K562 (cell line): ENCODE data around the gene LILRB3. TPM values are rescaled to one million over a fixed set of nuclear protein-coding genes. Genes with fewer than 3 reads are reported as not detected.

Source experiments
- ATAC-seq: fragments of 200-7000 bp; cut with Tn5 transposase; 3 replicates; pipeline ENCODE4 v1.9.1; 2020; ENCODE audit warnings: moderate library complexity
- BruUV-seq: library from RNA; stranded (reverse); fragments of 400-500 nt; replicated peaks from 2 replicates; lab custom pipeline; 2021; lab: Mats Ljungman, UMichigan
- CTCF ChIA-PET: fragments of 300-600 bp; formaldehyde crosslinking; extraction: SDS; loops from one replicate; lab custom pipeline; 2021; ENCODE audit warnings: low intra/inter-chr PET ratio; lab: Yijun Ruan, JAX
- POLR2A ChIA-PET: fragments of 300-600, 350-650 bp; sonication (Branson Sonifier 250); formaldehyde crosslinking; extraction: SDS; loops from one replicate; lab custom pipeline; 2021; ENCODE audit warnings: antibody characterized with exemption, inconsistent platforms; lab: Yijun Ruan, JAX
- DNase-seq, 4 experiments: peaks; one replicate each; pipeline versions ENCODE4 v3.0.0 to v3.0.0-alpha.2; 2011 to 2018; ENCODE audit warnings: low spot score in 3 of 4, mixed read lengths in 3 of 4; ENCODE audit errors: extremely low read depth in 1 of 4
- FAIRE-seq: peaks from 2 replicates; lab custom pipeline; 2011; peaks lifted over from hg19 to GRCh38; lab: Jason Lieb, UNC
- H2AFZ ChIP-seq: 2 replicates; pipeline ENCODE4 v1.6.0; 2011; ENCODE audit warnings: low read depth, low read length, control low read depth, inconsistent platforms
- H3K27ac ChIP-seq: fragments of 200-600 bp; 3 replicates; pipeline ENCODE4 v1.8.0; 2011; ENCODE audit warnings: low read depth, mild to moderate bottlenecking, control low read depth, inconsistent platforms, low read length, moderate library complexity, mixed read lengths; ENCODE audit errors: extremely low read depth
- H3K27me3 ChIP-seq, 2 experiments: fragments of 300-600 bp in 1 of 2; 2 replicates in 1 of 2; 3 replicates in 1 of 2; pipeline versions ENCODE4 v1.6.0 to v1.8.0; 2011; ENCODE audit warnings: inconsistent platforms in 2 of 2, low read length in 2 of 2, mild to moderate bottlenecking in 1 of 2, mixed read lengths in 1 of 2, moderate library complexity in 1 of 2; ENCODE audit not compliant: control insufficient read depth in 2 of 2, insufficient read depth in 2 of 2
- H3K36me3 ChIP-seq: fragments of 300-600 bp; 3 replicates; pipeline ENCODE4 v1.8.0; 2011; ENCODE audit warnings: mild to moderate bottlenecking, low read length, inconsistent platforms; ENCODE audit not compliant: control insufficient read depth, insufficient read depth
- H3K4me1 ChIP-seq, 2 experiments: fragments of 200-600 bp in 1 of 2; replicated peaks in 1 of 2; 2 replicates in 1 of 2; 3 replicates in 1 of 2; pipeline versions ENCODE4 v1.5.1 to v1.8.0; 2011; ENCODE audit warnings: inconsistent platforms in 2 of 2, low read length in 2 of 2, mild to moderate bottlenecking in 1 of 2, mixed read lengths in 1 of 2, moderate library complexity in 1 of 2; ENCODE audit not compliant: control insufficient read depth in 2 of 2, insufficient read depth in 2 of 2
- H3K4me2 ChIP-seq: 2 replicates; pipeline ENCODE4 v1.6.1; 2011; ENCODE audit warnings: low read length, control low read depth, inconsistent platforms, mixed read lengths; ENCODE audit not compliant: insufficient read depth
- H3K4me3 ChIP-seq: fragments of 200-600 bp; sonication (generic), shearing (Covaris generic); 2 replicates; pipeline ENCODE4 v1.5.1; 2016; ENCODE audit warnings: control low read depth, inconsistent platforms
- H3K79me2 ChIP-seq: fragments of 200-600 bp; 3 replicates; pipeline ENCODE4 v1.8.0; 2011; ENCODE audit warnings: low read length, inconsistent platforms; ENCODE audit not compliant: control insufficient read depth, insufficient read depth
- H3K9ac ChIP-seq, 2 experiments: 2 replicates each; pipeline versions ENCODE4 v1.6.0 to v1.6.1; 2011; ENCODE audit warnings: low read depth in 2 of 2, low read length in 2 of 2, control low read depth in 1 of 2, inconsistent platforms in 1 of 2, mild to moderate bottlenecking in 1 of 2, mixed read lengths in 1 of 2; ENCODE audit not compliant: insufficient read depth in 1 of 2
- H3K9me1 ChIP-seq: one replicate; pipeline ENCODE4 v1.6.0; 2011; ENCODE audit warnings: inconsistent platforms, mild to moderate bottlenecking, low read length, moderate library complexity; ENCODE audit not compliant: control insufficient read depth, insufficient read depth
- H3K9me3 ChIP-seq: replicated peaks from 2 replicates; pipeline ENCODE4 v1.5.1; 2011; ENCODE audit warnings: low read depth, low read length, inconsistent platforms; ENCODE audit not compliant: control insufficient read depth, insufficient read depth
- H4K20me1 ChIP-seq: replicated peaks from 2 replicates; pipeline ENCODE4 v1.6.1; 2011; ENCODE audit warnings: low read length, inconsistent platforms, mixed read lengths; ENCODE audit not compliant: control insufficient read depth, insufficient read depth
- BMI1 ChIP-seq: fragments of 150-350 bp; IDR thresholded peaks from 2 replicates; pipeline ENCODE4 v1.6.1; 2014; ENCODE audit warnings: low read length
- FOXJ2 ChIP-seq: fragments of 200-800 bp; sonication (Bioruptor generic); IDR thresholded peaks from 2 replicates; pipeline ENCODE4 v1.6.1; 2016; ENCODE audit warnings: missing genetic modification characterization, missing compliant biosample characterization
- RFX1 ChIP-seq: fragments of 450-650 bp; IDR thresholded peaks from 2 replicates; pipeline ENCODE4 v1.6.1; 2016; ENCODE audit warnings: mild to moderate bottlenecking, moderate library complexity
- WGBS: fragments of 100-300 bp; shearing (Covaris generic); methylation state at CpG from one replicate; pipeline ENCODE4 v1.1.6; 2016; ENCODE audit warnings: low coverage, mixed read lengths; ENCODE audit not compliant: insufficient coverage; ENCODE audit errors: missing lambda C conversion rate; 5-methylcytosine and 5-hydroxymethylcytosine counted together
- in situ Hi-C: fragments of 300-500 bp; cut with MboI; formaldehyde crosslinking; loops from 4 replicates; pipeline ENCODE4 v1.15.0; 2018; ENCODE audit warnings: inconsistent platforms, mixed read lengths
- intact Hi-C: fragments of 100-400 bp; cut with micrococcal nuclease; formaldehyde crosslinking; loops from 2 replicates; pipeline ENCODE4 v1.14.2; 2022
- polyA plus RNA-seq, 8 experiments: library from polyadenylated mRNA; depleted of rRNA in 4 of 8; stranded (reverse) in 5 of 8; unstranded in 3 of 8; fragments of >200 nt; fragmentation: Nextera tagmentation in 2 of 8; fragmentation: Illumina TruSeq in 1 of 8; extraction: Ambion mirVana in 2 of 8; extraction: Trizol in 1 of 8; gene quantifications; 2 replicates each; pipeline versions ENCODE4 v1.2.1 to v1.2.3, GENCODE V29; 2011 to 2014; ENCODE audit warnings: inconsistent platforms in 1 of 8, missing spikeins in 1 of 8
- total RNA-seq, 7 experiments: library from RNA; depleted of rRNA in 6 of 7; stranded (reverse); fragments of >200 nt in 6 of 7; fragmentation: Illumina TruSeq in 2 of 7; extraction: Trizol in 2 of 7; gene quantifications; 2 replicates each; pipeline versions ENCODE4 v1.2.1 to v1.2.3, GENCODE V29; 2011 to 2021; ENCODE audit warnings: low replicate concordance in 1 of 7

Gene LILRB3
- total and polyA plus RNA-seq, 9 of the 15 experiments (the other 6 are each of a cell fraction or from before 2014, with no cell fraction given): 0.01 to 0.09 TPM; not detected in 7

GRCh38 chr19:54179921-54180461, 42.8 kb downstream of the LILRB3 start (continued):
- TF ChIP-seq BMI1: peak; percentile 47; the same call in 1 of the 2 replicates

DNA sequence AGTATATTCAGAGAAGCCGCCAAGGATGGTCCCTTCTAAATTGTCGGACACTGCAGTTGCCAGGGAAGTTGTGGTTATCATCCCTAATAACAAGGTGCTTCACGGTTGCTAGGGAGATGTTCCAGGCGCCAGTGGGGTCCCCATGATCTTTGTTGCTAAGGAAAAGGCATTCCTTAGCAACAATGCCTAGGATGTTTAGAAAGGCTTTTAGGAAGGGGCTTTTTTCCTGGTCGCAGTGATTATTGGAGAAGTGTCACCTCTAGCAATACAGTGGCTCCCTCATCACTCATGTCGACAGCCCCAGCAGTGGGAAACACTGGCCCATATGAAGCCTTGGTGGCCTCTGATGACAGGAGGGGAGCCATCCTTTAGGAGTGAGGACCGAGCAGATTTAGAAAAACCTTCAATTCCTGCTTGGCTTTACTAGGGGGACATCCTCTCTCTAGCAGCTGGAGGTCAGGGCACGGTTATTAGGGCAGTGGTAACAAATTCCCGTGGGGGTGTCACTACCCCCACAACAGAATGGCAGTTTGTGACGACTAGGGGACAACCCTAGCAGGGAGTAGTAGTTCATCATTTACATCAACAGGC, 43.5 kb downstream of the LILRB3 start:
- CTCF ChIA-PET: no interaction called here
- POLR2A ChIA-PET: interaction anchor here (0.6 to 1.7 kb wide), 4 partner anchors 10 to 42 kb away, joined by 3 to 10 read pairs (median 6); partner anchors contain the start of genes MBOAT7 and RPS9
- FAIRE-seq: no peak
- TF ChIP-seq RFX1 (peak; percentile 63), FOXJ2 (tag) (no peak)
- H3K4me3 ChIP-seq: no peak overlapping the region
- H3K9ac ChIP-seq: no peak overlapping the region
- DNase-seq: peak in 1 of 4 experiments; percentile 2
- H3K4me2 ChIP-seq: no peak overlapping the region
- BruUV-seq: no TSS peak
- H3K27me3 ChIP-seq: no peaks in the 10 kb centered on the region
- WGBS: 88% methylated on average over 10 of the region's 10 CpGs
- intact Hi-C loops: no loop called here
- no peak overlapping the region for H3K27ac ChIP-seq
- H3K9me1 ChIP-seq: peaks cover 3% of the 10 kb centered on the region
- no peak overlapping the region for H2AFZ ChIP-seq
- H3K79me2 ChIP-seq: no peaks in the 10 kb centered on the region
- no peaks in the 10 kb centered on the region; the same call in 1 of the 2 replicates for H4K20me1 ChIP-seq
- ATAC-seq: no peak
- peaks cover 63% of the 10 kb centered on the region; the same call in 2 of the 3 replicates for H3K36me3 ChIP-seq
- H3K4me1 ChIP-seq: peaks cover 0 to 18% of the 10 kb centered on the region in 2 experiments; a peak in 2 of 5 replicates
- in situ Hi-C loops: no loop called here
- H3K9me3 ChIP-seq: no peaks in the 10 kb centered on the region
